GM10847 (cell line): ENCODE measurements around the gene PLA2G2F.

Experiments
- POLR2A ChIP-seq: IDR thresholded peaks from 2 replicates; pipeline ENCODE4 v1.6.1; 2011; ENCODE audit not compliant: insufficient read length; ENCODE audit errors: extremely low read depth

The PLA2G2F gene

GRCh38 chr1:20198296-20198695 is 59.2 kb downstream of the PLA2G2F start:
- TF ChIP-seq POLR2A: no peak

DNA sequence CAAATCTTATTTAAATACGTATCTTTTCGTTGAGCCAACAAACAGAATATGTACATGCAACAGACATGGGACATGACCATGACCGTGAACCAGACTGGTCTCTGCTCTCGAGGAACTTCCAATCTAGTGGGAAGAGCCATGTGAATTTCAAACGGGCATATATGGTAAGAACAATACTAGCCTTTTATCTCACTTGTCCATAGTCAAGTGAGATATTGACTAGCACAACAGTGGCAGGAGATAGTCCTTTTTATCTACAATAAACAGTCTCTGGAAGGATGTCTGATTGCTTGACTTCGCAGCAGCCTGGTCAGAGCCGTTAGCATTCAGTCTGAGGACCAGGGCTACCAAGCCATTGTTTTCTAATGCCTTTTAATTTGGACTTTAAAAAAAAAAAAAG is 59.8 kb downstream of the PLA2G2F start:
- TF ChIP-seq POLR2A: no peak

GRCh38 chr1:20199403-20199802 is 60.3 kb downstream of the PLA2G2F start:
- TF ChIP-seq POLR2A: no peak

GRCh38 chr1:20199840-20200239 is 60.7 kb downstream of the PLA2G2F start:
- TF ChIP-seq POLR2A: no peak
